Epithelial cell of prostate (primary cell): Measurements from ENCODE around the gene ARRDC2.
"Not testable (repeated sequence)": the region's sequence is repeated elsewhere in the genome, so short reads cannot be mapped to it uniquely, and the experiment has no call there.

Source experiments
- DNase-seq: peaks from one replicate; pipeline ENCODE4 v3.0.0-alpha.2; 2011; ENCODE audit warnings: low read depth, low spot score
- H3K27ac ChIP-seq: fragments of 450-650 bp; 2 replicates; pipeline ENCODE4 v1.5.1; 2017; ENCODE audit warnings: mild to moderate bottlenecking

ARRDC2 gene

DNA sequence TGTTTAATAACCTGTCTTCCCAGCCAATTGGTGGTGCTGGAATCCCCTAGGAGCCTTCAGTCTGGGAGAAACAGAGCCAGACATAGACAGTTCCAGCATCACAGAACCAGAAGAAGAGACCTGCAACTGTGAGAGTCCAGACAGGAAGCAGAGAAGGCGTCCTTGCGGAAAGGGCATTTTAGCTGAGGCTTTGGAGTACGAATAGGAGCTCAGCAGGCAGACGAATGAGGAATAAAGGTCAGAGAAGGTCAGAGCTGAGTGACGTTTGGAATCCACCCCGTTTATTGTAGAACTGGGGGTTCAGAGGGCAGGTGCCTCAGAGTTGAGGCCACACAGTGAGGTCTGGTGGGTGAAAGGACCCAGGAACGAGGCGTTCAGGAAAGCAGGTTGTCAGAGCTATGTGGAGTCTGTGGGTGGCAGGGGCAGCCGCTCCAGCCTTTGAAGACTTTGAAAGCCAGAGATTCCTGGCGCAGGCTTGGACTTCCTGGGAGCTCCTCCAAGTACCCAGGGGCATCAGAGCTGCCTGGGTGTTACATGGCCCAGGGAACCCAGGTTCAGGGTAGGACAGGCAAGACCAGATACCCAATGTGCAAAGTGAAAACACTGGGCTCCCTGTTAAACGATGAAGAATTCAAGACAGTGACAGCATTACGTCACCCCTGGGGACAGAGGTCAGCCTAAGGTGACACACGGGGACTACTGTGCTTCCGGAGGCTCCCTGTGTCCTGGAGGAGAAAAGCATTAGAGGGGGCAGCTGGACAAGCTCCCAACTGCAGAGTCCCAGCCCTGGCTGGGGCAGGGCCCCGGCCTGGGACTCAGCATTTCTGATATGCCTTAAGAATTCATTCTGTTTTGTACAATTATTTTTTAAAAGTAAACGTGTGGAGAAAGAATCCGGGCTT lies 5.5 kb downstream of the ARRDC2 start:
- no peak for DNase-seq
- no peak overlapping the region for H3K27ac ChIP-seq

DNA sequence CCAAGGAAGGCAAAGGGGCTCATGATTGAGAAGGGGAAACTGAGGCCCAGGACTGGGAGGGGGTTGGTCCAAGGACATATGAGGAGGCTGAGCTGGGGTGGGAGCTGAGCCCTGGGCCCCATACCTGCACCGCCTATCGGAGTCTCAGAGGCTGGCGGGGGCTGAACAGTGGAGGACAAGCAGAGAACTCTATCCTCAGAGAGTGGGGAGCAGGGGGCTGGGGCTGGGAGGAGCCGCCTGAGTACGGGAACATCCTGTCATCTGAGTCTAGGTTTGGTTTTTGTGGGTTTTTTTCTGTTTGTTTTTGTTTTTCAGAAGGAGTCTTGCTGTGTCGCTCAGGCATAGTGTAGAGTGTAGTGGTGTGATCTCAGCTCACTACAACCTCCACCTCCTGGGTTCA lies 6.2 kb downstream of the ARRDC2 start:
- no peak overlapping the region for H3K27ac ChIP-seq
- no peak for DNase-seq

DNA sequence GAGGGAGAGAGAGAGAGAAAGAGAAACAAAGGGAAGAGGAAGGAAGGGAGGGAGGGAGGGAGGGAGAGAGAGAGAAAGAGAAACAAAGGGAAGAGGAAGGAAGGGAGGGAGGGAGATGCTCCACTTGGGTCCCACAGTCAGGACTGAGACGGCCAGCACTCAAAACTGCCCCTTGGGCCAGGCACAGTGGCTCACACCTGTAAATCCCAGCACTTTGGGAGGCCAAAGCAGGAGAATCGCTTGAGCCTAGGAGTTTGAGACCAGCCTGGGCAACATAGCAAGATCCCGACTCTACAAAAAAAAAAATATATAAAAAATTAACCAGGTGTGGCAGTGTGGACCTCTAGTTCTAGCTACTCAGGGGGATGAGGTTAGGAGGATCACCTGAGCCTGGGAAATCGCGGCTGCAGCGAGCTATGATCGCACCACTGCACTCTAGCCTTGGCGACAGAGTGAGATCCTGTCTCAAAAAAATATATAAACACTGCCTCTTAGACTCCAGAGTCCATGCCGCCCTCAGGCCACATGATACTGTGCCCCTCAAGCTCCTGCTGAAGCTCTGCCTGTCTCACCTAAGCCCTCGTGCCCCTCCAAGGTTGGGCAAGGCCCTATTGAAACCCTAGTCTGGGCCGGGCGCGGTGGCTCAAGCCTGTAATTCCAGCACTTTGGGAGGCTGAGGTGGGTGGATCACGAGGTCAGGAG lies 8.4 kb downstream of the ARRDC2 start:
- no peak overlapping the region for H3K27ac ChIP-seq

DNA sequence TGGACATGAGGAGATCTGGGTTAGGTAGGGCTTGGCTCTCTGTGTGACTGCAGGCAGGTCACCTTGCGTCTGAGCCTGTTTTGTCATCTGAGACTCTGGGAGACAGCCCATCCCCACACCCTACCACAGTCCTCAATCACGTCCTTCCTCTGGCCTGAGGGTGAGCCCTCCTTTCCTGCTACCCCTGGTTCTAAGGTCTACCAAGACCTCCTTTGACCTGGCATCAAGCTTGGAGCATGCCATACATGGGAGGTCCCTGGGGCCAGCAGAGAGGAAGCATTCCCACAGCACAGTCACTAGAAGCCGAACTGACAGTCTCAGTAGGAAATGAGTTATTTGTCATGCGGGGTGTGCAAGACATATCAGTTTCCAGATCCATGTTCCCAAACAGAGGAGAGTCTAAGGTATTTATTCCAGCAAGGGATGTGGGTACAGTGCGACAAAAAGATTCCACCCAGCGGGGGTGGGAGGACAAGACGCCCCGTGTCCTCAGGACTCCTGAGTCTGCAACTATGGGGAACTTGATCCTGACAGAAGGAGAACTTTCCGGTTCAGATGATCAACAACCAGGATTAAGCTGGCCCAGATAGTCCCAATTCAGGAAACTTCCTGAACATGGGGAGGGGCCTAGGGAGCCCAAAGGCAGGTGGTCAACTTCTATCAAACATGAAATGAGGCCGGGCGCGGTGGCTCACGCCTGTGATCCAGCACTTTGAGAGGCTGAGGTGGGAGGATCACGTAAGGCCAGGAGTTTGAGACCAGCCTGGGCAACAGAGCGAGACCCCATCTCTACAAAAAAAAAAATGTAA lies 9.5 kb downstream of the ARRDC2 start:
- no peak overlapping the region for H3K27ac ChIP-seq
- no peak for DNase-seq

More for the DNA sequence above, 8.4 kb downstream of the ARRDC2 start:
- no peak for DNase-seq

DNA sequence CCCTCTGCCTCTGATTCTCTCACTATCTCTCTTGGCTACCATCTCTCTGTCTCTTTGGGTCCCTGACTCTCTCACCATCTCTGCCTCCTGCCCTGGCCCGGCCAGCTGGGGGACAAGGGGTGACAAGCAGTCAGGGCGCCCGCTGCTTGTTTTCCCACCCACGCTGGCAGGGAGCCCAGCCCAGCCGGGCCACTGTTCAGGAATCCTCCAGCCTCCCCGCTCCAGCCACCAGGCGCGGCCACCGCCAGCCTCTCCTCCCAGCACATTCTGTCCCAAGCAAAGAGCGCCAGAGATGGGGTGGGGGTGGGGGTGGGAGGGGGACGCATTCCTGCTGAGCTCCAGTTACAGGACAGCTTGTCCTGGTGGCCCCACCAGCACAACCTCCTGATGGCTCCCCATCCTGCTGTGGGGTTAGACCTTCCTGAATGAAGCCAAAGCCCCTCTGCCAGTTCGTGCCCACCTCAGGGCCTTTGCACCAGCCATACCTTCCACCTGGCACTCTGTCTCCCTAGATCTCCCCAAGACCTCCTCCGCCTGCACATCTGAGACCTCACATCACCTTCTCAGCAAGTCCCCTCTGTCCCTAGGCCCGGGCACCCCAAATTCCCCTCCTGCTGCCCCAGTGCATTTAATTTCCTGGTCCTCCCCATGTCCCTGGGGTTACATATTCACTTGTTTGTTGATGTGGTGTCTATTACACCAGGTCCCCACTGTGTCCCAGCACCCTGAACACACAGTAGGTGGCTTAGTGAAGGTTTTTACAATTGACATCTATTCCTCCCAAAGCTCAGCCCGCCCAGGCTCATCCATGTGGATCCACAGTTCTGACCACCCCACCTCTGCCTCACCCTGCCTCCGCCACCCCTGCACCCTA lies 12.5 kb downstream of the ARRDC2 start:
- no peak for DNase-seq
- H3K27ac ChIP-seq, result no peak overlapping the region

DNA sequence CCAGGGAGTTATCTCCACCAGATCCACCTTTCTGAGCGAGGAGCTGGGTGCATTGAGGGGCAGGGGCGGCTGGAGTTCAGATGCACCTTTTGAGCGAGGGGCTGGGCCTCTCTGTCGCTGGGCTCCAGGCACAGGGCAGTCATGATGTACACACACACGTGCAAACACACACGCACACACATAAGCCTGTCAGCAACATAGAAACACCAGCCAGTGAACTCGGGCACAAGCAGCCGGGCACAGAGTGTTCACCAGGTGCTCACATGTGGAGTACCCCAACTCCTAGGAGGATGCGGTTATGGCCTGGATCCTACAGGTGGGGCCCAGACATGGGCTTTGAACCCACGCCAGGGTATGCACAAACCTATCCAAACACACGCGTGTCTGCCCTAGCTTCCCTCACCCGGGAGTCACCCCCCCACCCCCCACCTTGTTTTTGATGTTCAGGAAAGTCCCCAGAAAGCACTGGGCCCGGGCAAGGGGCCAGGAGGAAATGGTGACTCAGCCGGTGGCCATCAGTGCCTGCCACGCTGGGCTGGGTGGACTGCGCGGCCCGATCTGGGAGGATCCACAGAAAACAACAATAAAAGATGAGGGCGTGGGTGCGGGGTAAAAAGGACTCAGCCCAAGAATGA lies 13.3 kb downstream of the ARRDC2 start:
- no peak for DNase-seq
- no peak overlapping the region for H3K27ac ChIP-seq

DNA sequence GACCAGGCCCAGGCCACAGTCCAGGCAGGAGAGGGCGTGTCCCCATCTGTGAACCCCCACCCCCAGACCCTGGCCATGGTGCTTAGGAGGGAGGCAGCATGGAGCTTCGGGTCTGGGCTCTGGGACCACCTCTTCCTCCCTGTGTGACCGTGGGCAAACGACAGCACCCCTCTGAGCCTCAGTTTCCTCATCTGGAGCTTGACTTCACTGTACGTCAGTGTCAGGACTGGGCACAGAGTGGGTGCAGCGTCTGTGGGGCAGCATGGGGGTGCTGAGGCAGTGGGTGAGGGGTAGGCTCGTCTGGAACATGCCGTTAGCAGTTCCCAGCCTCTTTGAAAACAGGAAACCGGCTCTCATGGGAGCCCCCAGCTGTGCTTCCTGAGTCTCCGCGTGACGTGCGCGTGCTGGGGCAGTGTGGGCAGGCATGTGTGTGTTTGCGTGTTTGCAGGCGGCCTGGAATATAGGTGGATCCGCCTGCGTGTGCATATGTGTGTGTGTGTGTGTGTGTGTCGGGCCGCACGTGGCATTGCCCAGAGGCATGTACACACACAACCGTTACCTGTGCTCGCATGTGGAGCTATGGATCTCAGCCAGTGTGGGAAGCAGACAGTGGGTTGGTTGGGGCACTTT lies 15.8 kb downstream of the ARRDC2 start:
- no peak overlapping the region for H3K27ac ChIP-seq
- DNase-seq, result no peak

DNA sequence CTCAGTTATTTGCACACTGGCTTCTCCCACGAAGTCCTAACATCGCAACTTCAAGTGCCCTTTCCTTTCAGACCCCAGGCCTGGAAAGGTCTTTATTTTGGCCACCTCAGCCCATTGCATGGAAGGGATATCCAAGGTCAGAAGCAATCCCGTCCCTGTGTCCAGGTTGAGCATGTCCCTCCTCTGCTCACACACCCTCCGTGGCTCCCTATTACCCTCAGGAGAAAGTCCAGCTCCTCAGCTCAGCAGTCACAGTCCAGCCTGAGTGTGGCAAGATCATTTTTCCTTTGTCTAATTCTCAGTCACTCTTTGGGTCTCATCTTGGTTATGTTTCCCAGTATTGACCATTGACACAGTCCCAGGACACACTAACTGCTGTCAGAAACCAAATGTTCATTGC lies 19.2 kb downstream of the ARRDC2 start:
- no peak overlapping the region for H3K27ac ChIP-seq
- no peak for DNase-seq

DNA sequence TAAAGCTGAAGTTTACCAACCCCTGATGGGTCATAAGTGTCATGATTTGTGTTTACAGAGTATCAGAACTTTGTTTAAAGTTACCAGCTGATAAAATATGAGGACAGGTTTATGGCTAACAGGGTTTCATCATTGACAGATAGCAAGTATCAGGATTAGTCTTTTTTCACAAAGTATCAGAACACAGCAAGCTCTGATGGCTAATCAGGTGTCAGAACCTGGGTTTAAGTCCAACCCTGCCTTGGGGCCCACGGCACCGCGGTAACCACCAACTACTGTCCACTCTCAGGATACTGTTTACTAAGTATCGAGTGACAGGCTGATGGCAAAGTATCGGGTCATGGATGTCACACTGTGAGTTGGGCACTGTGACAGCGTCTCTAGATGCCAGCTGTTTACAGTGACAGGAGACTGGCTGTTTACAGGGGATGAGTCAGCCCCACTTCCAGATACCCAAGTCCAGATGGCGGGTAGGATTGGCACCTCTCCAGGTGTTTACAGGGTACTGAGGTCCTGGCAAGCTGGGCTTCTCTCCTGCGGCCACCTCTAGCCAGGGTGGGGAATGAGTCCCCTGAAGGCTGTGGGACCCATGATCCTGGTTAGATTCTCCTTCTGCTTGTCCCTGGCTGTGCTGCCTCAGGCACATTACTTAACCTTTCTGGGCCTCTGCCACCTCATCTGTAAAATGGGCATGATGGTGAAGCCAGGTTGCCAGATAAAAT lies 21.8 kb downstream of the ARRDC2 start:
- no peak for DNase-seq
- H3K27ac ChIP-seq, result peak overlapping the region; percentile 46

DNA sequence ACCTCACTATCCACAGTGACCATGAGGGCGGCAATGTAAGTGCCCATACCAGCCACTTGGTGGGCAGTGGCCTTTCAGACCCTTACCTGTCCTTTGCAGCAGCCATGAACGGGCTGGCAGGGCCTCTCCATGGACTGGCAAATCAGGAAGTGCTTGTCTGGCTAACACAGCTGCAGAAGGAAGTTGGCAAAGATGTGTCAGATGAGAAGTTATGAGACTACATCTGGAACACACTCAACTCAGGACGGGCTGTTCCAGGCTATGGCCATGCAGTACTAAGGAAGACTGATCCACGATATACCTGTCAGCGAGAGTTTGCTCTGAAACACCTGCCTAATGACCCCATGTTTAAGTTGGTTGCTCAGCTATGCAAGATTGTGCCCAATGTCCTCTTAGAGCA lies 23.4 kb downstream of the ARRDC2 start:
- H3K27ac ChIP-seq, result peak overlapping the region; percentile 27
- not testable (repeated sequence) for DNase-seq

DNA sequence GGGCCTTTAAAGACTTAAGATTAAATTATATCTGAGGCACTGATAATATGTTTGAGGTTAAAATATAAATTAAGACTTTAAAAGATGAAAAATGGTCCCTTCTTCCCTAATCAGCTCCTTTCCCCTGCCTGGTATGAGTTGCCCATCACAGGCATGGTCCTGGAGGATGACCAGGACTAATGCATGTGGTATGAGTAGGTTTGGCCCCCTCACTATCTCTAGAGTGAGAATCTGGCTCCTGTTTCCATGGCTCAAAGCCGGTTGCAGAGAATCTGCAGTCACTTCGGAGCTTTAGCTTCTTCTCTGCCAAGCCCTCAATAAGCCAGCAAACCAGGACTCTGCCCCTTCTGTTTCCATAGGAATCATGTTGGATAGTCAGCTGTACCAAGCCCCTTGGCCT lies 24.1 kb downstream of the ARRDC2 start:
- not testable (repeated sequence) for H3K27ac ChIP-seq, DNase-seq

DNA sequence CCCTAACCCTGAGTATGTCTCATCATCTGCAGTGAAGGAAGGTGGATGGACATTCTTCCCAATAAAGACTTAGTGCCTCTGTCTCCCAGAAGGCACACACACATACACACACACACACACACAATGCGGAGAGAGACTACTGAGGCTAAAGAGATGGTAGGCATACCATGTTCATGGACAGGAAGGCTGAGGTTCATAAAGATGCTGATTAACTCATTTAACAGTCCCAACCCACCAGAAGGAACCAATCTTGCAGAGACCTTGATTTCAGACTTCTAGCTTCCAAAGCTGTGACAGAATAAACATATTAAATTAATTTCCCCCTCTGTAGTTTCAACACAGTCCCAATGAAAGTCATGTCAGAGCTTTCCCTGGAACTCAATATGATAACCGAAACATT lies 33.1 kb downstream of the ARRDC2 start:
- H3K27ac ChIP-seq, result no peak overlapping the region
- no peak for DNase-seq

DNA sequence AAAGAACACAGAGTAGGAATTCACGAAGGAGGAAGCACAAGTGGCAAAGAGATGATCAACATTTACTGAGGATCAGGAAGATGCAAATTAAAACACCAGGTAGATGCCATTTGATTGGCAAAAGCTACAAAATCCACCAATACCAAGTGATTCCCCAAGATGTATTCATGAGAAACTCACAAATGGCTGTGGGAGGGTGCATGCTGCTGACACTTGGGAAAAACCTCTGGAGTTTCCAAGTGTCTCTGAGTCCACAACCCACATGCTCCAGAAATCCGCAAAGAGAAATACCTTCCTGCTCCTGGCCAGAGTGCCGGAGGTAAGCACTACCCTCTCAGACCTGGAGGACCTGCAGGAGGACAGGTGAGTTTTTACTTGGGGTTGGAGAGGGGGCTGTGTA lies 35.7 kb downstream of the ARRDC2 start:
- DNase-seq, result no peak
- H3K27ac ChIP-seq, result no peak overlapping the region

DNA sequence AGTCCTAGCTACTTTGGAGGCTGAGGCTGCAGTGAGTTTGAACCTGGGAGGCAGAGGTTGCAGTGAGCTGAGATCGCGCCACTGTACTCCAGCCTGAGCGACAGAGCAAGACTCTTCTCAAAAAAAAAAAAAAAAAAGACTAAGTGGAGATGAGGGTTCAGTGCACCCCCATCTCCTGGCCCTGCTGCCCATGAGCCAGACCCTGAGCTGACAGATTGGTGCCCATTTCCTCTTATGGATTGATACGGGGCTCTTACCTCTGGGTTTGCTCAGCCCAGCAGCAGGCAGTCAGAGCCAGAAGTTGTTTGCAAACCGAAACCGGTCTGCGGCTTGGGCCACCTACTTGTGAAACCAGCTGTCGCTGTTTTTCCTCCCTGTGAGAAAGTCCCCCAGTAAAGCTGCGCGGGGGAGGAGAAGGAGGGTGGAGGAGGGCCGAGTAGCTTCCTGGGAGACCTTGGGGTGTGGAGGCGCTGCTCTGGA lies 36.9 kb downstream of the ARRDC2 start:
- no peak overlapping the region for H3K27ac ChIP-seq
- no peak for DNase-seq

DNA sequence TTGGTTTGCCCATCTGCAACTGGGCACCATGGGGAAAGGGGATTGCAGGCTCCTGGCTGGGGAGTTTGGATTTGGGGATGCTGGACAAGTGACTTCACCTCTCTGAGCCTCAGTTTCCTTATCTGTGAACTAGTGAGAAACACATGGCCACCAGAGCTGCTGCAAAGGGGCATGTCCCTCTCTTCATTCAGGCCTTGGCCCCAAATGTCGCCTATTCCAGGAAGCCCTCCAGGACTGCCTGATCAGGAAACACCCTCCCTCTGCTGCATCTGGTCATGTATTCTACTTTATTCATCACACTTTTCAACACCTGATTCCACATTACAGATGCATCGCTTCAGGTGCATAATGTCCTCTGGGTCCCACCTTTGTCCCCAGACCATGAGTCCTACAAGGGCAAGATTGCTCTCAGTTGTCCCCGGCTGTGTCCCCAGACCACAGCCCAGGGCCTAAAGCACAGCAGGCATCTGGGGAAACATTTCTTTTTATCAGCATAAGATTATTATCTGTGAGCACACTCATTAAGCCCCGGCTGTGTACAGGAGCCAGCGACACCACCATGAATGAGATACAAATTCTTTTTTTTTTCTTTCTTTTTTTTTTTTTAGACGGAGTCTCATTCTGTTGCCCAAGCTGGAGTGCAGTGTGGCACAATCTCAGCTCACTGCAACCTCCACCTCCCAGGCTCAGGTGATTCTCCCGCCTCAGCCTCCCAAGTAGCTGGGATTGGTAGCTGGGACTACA lies 37.5 kb downstream of the ARRDC2 start:
- H3K27ac ChIP-seq, result no peak overlapping the region
- no peak for DNase-seq

DNA sequence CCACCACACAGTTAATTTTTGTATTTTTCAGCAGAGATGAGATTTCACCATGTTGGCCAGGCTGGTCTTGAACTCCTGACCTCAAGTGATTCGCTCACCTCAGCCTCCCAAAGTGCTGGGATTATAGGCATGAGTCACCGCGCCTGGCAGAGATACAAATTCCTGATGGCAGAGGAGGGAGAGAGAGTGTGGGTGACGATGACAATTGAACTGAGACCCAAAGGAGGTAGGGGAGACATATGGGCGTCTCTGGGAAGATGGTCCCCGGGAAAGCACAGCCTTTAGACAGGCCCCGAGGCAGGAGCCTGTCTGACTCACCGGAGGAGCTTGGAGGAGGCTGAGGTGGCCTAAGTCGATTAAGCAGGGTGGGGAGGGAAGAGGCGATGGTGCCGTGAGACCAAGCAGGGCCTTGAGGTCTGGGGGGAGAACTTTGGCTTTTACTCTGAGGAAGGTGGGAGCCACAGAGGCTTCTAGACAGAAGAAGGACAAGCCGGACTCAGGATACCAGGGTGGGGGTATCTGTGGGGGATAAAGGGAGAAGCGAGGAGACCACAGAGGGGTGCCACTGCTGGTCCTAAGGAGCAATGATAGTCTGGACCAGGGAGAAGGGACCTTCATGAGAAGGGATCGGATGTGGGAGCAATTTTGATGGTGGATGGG lies 38.2 kb downstream of the ARRDC2 start:
- H3K27ac ChIP-seq, result no peak overlapping the region
- no peak for DNase-seq

DNA sequence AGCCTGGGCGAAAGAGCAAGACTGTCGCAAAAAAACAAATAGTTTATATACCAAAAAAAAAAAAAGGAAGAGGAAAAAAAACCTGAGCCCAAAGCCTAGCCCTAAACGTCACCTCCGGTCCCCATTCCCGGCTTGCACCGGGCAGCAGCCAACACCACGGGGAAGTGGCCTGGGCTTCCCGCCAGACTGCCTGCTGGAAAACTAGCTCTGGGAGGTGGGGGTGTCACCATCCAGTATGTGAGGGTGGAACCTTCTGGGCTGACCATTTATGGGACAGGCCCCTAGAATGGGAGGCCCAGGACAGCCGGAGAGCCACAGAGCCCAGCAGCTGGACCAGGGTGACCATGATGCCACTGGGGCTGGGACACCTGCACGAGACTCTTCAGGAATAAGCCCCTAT lies 41.4 kb downstream of the ARRDC2 start:
- no peak for DNase-seq
- H3K27ac ChIP-seq, result no peak overlapping the region
